GM08714 (cell line): ENCODE data around the gene SEC24D.

Experiments used
- H3K4me3 ChIP-seq: fragments of 200-500 bp; sonication (Bioruptor generic); 2 replicates; pipeline ENCODE4 v1.5.1; 2014; ENCODE audit warnings: mild to moderate bottlenecking, low read length, inconsistent platforms
- ZNF274 ChIP-seq: IDR thresholded peaks from 2 replicates; pipeline ENCODE4 v1.6.1; 2012; ENCODE audit warnings: mild to moderate bottlenecking, low read depth, low read length

The SEC24D gene

DNA sequence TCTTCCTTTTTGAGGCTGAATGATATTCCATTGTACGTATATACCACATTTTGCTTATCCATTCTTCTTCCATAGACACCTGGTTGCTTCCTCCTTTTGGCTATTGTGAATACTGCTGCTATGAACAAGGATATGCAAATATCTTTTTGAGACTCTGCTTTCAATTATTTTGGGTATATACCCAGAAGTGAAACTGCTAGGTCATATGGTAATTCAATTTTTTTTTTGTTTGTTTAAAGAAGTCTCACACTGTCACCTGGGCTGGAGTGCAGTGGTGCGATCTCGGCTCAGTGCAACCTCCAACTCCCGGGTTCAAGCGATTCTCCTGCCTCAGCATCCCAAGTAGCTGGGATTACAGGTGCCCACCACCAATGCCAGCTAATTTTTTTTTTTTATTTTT is 75.4 kb downstream of the SEC24D start:
- H3K4me3 ChIP-seq: no peak overlapping the region
- TF ChIP-seq ZNF274: no peak

DNA sequence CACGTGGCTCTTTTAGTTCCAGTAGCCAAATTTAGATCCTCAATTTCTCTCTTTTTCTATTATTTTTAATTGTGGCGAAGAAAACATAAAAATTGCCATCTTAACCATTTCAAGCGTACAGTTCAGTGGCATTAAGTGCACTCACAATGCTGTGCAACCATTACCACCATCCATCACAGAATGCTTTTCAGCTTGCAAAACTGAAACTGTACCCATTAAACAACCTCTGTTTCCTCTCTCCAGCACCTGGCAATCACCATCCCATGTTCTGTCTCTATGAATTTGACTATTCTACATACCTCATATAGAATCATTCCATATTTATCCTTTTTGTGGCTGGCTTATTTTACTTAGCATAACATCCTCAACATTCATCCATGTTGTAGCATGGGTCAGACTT is 75.8 kb downstream of the SEC24D start:
- TF ChIP-seq ZNF274: no peak

DNA sequence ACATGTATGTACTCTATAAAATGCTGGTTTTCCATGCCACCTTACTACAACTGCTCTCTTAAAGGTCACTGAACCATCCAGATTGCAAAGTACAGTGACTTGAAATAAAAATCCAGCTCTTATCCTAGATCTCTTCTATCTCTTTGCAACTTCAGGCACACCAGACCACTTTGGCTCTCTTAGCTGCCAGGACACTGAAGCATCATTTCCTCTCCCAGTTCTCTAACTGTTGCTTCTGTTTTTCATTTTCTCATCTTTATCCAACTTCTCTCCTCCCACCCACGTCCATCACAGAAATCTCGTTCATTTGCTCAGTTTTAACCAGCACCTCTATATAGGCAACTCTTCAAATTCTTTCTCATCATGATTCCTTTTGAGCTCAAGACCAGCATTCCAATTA is 76.4 kb downstream of the SEC24D start:
- no peak for TF ChIP-seq ZNF274
- no peak overlapping the region for H3K4me3 ChIP-seq

More for the DNA sequence above, 75.8 kb downstream of the SEC24D start:
- no peak overlapping the region for H3K4me3 ChIP-seq

DNA sequence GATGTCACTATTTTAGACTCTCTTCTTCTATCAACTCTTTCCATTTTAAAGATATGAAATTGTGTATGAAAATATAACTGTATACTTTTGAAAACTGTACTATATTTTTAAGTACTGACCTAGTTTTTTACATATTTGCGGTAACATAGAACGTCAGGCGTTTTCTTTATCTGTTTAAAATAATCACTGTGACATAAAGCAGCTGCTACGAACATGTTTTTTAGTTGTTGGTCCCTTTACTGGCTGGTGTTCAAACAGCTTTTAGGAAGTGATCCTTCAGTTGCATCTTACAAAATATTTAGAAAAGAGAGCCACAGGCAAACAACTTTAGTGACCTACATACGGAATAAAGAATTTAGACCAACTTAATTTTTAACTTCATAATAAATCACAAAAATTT is 77.6 kb downstream of the SEC24D start:
- no peak overlapping the region for H3K4me3 ChIP-seq
- no peak for TF ChIP-seq ZNF274

DNA sequence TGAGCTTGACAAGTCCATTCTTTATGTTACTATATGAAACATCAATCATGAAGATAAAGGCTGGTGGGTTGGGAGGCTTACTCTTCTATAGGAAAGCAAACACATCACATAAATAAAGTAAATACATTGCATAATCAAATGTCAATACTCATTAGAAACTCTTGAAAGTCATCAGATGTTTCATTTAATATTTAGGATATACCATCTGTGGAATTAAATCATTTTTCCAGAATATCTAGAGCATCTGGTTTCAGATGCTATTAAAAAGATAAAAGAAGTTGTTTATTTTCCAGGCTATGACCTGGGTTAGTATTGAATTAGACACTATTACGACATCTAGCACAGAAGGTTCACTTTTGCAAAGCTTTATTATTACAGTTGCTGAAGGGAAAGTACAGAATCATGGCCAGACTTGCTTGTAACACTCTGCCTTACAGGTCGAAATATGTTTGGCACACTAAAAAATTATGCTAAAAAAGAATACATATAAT is 78.1 kb downstream of the SEC24D start:
- TF ChIP-seq ZNF274: no peak
- no peak overlapping the region for H3K4me3 ChIP-seq

DNA sequence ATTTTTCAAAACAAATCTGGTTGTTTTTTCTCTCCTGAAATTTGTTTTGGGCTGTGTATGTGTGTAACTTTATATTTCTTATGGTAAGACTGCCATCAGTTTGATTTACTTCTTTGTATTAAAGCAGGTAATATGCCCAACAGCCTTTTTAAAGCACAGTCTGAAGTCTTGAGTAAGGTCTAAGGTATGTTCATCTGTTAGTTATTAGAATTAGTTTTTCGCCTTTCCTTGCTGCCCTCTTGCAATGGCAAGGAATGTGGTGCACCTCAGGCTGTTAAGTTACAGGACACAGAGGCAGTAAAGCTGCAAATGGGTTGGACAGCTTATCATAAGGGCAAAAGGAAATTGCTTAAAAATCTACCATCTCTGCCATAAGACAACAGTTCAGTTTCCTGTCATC is 79.0 kb downstream of the SEC24D start:
- no peak overlapping the region for H3K4me3 ChIP-seq
- TF ChIP-seq ZNF274: no peak

DNA sequence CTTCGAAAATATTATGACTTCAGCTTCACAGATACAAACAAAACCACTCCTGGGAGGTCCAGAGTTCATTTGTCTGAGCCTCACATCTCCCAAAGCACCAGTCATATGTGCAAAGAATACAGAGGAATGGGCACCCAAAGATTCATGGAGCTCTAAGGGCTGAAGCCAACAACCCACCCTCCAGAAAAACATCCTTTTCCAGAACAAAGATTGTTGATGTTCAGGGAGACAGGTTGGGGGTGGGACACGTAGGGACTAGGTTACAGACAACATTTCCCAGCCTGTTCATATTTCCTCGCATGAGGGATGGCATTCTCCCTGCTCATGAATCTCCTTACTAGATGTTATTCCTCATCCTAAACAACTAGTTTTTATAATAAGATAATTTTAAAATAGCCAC is 79.5 kb downstream of the SEC24D start:
- H3K4me3 ChIP-seq: no peak overlapping the region
- no peak for TF ChIP-seq ZNF274

DNA sequence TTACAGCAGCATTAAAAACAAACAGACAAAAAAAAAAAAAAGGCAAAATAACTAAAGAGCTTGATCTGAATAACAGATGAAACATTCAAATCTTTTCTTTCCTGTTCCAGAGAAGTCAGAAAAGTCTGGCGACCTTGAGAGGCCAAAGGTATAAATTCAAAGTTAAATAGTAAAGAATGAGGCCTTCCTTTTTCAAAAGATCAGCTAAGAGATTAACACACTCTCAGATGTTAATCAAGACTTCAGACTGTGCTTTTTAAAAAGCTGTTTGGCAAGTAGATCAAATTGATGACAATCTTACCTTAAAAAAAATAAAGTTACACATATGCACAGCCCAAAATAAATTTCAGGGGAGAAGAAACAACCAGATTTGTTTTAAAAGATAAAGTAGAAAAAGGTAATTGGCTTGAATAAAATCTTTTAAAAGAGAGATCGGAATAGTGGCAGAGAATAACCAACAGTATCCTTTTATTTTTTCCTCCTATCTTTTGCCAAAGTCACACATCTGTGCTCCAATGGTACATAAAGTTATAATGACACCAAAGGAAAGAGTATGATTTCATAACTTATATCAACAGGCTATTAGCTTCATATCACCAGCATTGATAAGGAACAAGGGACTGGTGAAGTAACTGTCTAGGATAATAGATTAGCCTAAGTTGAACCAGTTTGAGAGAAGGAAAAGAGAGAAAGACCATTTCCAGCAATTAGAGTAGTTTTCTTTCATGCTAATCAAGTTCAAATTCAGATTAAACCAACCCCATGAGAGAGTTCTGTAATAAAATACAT is 80.3 kb downstream of the SEC24D start:
- no peak for TF ChIP-seq ZNF274
- no peak overlapping the region for H3K4me3 ChIP-seq

DNA sequence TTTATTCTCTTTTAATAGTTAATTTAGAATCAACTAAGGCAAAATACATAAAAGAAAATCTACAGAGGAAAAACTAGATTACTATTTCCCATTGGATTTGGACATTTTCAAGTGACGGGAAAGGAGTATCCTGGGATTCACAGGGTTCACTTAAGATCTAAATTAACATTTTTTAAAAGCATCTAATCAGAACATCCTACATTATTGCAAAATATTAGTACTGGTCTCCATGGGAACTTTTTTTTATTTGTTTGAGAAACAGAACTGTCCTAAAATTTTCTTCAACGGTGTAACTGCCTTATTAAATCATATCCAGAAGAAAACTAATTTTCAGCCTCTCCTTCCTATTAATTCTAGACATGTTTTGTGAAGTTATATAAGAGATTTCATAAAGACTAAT is 81.0 kb downstream of the SEC24D start:
- H3K4me3 ChIP-seq: no peak overlapping the region
- no peak for TF ChIP-seq ZNF274

DNA sequence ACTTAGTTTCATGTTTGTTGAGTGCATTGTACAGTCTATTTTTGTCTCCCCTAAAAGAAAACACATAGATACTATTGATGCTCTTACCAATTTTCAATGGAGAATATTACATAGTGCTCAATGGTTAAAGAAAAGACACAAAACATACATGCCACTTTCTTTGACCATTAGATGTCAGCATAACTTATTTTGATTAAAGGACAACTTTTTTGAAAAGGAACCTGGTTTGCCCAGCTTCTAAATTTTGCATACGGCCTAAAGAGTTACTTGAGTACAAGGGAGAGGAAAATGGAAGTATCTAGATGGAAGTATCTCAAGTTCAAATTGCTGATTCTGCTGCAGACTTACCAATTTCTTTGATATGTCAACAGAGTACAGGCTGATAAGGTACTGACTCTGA is 82.2 kb downstream of the SEC24D start:
- TF ChIP-seq ZNF274: no peak
- no peak overlapping the region for H3K4me3 ChIP-seq

DNA sequence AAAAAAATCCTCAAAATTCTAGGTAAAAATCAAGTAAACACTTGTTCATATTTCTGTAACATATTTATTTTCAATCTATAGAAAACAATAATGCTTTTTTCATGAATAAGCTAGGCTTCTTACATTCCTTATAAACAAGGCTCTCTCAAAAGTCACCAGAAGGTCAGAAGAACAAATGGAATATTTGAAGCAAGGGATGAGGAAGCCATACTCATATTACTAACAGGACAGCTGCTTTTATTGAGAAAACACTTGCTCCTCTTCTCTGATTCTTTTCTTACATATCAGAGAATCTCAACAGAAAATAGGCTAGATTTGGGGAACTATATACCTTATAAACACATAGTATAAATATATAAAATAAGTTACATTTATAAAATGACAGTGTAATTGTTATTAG is 82.8 kb downstream of the SEC24D start:
- no peak overlapping the region for H3K4me3 ChIP-seq
- no peak for TF ChIP-seq ZNF274

DNA sequence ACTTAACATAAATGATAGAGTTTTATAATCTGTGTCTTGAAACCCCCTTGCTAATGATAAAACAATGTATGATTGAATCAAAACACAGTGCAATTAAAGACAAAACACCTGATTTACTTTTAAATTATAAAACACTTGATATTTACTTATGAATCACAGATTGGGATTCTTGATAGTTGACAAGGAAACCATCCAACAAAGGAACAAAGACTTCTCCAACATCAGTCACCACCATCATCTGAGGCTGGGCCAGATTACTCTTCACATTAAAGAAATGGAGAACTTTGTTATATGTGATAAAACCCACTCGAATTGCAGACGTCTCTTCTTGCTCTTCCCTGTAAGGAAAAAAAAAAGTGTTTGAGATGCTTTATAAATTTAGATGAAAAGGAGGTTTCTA is 83.4 kb downstream of the SEC24D start:
- H3K4me3 ChIP-seq: no peak overlapping the region
- TF ChIP-seq ZNF274: no peak

DNA sequence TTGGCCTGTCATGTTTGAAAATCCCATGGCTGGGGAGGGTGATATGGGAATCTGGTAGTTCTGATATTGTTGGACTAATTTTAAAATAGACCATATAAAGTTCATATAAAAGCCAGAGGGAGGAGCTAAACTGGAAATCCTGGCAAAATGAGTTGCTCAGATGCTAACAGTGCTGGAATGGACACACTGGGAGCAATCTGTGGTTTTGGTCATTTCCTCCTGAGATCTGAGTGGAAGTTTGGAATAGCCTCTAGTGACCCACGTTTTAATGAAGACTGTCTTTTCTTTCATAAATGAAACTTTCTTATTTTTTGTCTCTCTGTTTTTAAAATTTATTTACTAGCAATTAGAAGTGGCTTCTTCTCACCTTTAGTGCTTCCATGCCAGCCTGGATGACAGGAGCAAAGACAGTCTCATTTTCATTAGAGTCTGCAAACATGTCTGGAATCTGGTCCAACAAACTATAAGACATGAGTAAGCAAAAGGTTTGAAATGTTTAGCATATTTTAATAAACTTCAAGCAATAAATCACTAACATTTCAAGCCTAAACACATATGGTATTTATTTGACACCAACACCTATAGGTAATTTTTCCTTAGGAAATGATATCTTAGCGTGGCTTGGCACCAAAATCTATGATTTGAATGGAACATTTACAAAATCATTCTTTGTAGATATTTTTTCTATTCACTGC is 84.2 kb downstream of the SEC24D start:
- no peak for TF ChIP-seq ZNF274
- H3K4me3 ChIP-seq: no peak overlapping the region

DNA sequence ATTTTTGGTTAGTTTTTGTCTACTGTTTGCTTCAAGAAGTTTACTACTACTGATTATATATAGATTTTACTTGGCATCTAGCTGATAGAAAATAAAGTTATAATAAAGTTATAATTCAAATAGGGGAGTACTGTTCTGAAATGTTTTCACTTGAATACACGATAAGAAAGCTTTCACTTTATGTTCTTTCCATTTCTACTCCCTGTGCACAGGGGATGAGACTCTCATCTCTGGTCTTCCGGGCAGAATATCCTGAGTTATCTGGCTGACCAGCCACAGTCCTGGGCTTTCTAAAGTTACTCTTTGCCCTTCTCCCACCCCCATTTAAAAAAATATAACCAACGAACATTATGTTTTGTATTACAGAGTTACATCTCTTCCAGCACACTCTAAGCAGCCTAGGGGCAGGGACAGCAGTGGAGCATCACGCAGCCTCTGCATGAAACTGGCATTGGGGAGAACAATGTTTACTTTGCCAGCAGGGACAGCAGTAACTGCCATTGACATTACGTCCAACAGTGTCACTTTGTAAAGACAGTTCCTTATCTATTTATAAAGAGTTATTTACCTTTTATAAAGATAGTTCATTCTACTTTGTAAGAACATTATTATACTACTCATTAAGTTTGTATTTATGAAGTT is 86.5 kb downstream of the SEC24D start:
- no peak overlapping the region for H3K4me3 ChIP-seq
- no peak for TF ChIP-seq ZNF274

DNA sequence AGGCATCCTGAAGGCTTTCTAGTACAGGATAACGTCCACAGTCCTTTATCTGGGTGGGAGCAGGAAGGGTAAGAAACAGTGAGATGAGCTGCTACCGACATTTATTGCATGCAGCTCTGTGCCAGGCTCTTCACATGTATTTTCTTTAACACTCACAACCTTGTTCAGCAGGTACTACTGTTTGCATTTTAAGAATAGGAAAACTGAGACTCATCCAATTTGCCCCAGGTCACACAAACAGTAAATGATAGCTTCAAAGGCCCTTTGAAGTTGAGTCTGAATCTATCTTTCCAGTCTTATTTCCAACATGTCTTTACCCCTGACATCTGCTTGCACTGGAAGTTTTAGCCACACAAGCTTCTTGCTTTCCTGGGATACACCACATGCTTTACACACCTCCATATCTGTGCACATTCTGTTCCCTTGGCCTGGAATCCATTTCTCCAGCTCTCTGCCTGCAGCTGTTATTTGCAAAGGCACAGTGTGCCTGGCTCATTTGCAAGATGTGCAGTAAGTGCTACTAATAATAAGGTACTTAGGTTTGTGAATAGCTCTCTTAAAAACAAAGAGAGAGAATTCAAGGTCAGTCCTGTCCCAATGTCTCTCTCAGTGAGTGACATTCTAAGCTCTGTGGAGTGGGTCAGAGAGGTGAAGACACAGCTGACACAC is 89.5 kb downstream of the SEC24D start:
- no peak overlapping the region for H3K4me3 ChIP-seq
- no peak for TF ChIP-seq ZNF274
